ENCODE measurements around the gene KRTAP21-3.
"Not testable (repeated sequence)": the region's sequence is repeated elsewhere in the genome, so short reads cannot be mapped to it uniquely, and the experiment has no call there.

KRTAP21-3 gene, protein sequence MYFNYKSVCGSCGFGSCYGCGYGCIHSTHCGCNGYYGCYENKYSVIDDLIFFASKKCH

GRCh38 chr21:30718239-30718909 lies at the start of gene KRTAP21-3:
Gene KRTAP21-3 (minus strand): TSS chr21:30718777. CDS start chr21:30718759, 18 bp downstream.
- no peak for DNase-seq

DNA sequence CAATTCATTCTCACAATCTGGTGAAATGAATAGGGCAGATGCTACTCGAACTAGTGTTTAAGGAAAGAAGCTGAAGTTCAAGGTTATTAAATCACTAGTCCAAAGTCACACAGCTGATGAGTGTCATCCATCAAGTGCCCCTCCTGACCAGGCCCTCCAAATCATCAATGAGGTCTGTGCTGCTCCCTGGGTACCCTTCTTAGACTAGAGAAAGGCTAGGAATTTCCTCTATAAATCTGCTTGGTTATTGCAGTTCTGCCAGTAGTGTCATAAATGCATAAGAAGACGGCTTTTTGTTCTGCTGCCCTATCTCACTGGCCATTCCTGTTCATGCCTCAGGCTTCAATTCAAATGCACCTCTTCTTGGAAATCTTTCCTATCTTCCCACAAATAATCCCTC lies 42.2 kb upstream of the KRTAP21-3 start:
- DNase-seq: no peak

- no peak for DNase-seq
Observed at GRCh38 chr21:30758306-30758705, 39.7 kb upstream of the KRTAP21-3 start.

- DNase-seq: not testable (repeated sequence)
Observed at GRCh38 chr21:30755328-30755727, 36.8 kb upstream of the KRTAP21-3 start, which contains the start of gene KRTAP21-1. Gene KRTAP21-1 (minus strand): TSS chr21:30755428. CDS start chr21:30755378, 50 bp downstream.

DNA sequence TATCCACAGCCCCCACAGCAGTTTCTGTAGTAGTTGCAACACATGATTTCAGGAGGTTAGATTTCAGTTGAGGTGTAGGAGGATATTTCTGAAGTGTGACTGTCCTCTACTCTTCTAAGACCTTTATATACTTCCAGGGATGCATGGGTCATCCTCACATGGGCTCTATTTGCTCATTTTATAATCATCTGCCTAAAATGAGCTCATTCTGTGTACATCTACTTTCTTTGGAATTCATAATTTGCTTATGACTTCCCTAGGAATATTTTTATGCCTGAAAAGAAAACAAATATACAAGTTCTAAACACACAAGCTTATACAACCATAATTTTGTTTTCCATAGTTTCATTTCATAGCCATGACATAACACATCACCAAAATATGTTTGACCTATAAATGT lies 28.6 kb upstream of the KRTAP21-3 start, which contains the start of gene KRTAP21-2:
Gene KRTAP21-2 (minus strand): TSS at position 101 of the 400 bp plus-strand sequence. CDS start 57 bp downstream, at position 44.
- no peak for DNase-seq

DNA sequence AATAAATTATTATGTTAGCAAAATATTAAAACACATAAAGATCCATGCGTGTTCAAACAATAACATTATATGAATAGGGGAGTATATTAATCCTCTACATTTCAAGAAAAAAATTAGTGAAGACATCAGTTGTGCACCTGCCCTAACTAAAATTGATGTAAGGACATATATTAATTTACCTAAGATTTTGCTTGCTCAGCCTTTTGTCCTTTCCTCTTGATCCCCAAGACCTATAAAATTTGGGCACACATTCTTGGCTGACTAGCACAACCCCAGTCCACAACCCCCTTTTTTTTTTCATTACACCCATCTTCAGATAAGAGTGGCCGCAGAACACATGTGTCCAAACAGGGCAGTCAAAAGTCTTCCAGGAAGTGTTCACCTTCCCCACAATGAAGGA lies 21.9 kb upstream of the KRTAP21-3 start:
- DNase-seq: no peak

GRCh38 chr21:30733026-30733425 lies 14.4 kb upstream of the KRTAP21-3 start:
- no peak for DNase-seq

DNA sequence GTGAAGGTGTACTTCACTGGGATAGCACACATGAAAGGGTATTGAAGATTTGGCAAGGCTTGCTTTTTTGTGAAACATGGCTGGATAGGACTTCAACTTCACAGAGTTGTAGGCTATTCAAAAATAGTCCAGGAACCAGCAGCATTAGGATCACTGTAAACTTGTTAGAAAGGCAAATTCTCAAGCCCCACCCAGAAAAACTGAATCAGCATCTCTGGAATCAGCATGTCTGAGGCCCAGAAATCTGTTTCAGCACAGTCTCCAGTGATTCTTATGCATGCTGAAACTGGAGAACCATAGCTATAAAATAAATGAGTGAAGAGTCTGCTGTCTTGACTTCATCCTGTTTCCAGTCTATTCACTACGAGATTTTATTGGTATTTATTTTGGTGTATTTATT lies 8.1 kb upstream of the KRTAP21-3 start:
- no peak for DNase-seq

DNA sequence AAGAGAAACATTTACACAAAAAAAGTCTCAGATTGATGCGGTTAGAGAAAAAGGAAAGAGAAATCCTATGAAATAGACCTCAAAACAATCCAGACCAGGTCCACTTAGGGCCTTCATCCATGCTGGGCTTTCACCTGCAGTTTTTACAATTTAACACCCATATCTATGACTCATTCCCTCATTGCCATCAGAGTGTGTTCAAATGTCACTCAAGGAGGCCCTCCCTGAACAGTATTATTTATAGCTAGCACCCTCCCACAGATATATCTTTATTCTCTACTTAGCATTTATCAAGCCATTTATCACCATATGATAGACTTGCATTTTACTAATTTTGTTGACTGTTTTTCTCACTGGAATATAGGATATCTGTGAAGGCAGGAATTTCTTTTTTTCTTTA lies 824 bp upstream of the KRTAP21-3 start:
- DNase-seq: no peak

DNA sequence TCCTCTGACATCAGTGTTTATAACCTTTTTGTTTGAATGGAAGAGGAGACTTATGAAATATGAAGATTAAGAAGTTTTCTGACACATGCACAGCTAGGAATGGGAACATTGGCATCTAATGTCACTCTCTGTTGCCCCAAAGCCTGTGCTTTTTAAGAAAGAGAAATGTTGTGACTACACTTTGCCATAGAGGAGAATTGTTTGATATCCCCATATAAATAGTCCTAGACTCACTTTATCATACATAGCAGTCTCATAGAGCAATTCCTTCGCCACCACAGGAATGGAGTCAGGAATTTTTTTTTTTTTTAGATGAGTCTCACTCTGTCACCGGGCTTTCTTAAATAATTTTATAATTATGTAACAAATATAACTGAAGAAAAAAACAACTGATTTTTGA lies 1.5 kb downstream of the KRTAP21-3 start:
- DNase-seq: no peak

- DNase-seq: no peak
Observed at GRCh38 chr21:30714946-30715345, 3.6 kb downstream of the KRTAP21-3 start.

GRCh38 chr21:30714456-30714855 lies 4.1 kb downstream of the KRTAP21-3 start:
- no peak for DNase-seq

DNA sequence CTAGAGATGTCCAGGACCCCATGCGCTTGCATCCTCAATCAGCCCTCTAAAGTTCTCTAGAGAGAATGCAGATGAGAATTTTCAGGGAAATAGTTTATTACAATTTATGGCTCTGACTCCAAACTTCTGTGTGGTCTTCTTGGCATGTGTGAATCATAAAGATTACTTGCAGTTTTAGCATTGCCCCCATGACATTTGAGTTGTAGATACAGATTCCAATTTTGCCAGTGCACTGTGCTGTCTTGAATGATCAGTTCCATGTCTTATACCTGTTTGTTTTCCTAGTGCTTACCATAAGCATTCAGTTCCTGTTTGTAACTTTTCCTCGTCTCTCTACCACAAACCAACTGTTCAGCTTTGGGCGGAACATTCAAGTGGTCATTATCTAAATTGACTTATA lies 4.8 kb downstream of the KRTAP21-3 start:
- no peak for DNase-seq

DNA sequence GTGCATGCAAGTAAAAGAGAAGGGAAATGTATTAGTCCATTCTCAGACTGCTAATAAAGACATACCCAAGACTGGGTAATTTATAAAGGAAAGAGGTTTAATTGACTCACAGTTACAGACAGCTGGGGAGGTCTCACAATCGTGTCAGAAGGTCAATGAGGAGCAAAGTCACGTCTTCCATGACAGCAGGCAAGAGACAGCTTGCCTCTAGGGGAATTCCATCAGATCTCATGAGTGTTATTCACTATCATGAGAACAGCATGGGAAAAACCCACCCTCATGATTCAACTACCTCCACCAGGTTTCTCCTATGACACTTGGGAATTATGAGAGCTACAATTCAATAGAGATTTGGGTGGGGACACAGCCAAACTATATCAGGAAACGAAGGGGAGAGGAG lies 8.1 kb downstream of the KRTAP21-3 start:
- no peak for DNase-seq

DNA sequence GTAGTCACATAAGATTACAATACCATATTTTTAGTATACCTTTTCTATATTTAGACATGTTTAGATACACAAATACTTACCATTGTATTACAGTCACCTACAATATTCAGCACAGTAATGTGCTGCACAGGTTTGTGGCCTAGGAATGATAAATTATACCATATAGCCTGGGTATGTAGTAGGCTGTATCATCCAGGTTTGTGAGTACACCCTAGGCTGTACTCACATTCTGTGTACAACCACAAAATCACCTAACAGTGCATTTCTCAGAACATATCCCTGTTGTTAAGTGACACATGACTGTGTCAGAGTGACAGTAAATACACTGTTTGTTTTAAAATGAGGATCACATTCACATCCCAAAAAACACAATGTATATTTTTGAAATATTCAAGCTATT lies 11.2 kb downstream of the KRTAP21-3 start:
- no peak for DNase-seq

DNA sequence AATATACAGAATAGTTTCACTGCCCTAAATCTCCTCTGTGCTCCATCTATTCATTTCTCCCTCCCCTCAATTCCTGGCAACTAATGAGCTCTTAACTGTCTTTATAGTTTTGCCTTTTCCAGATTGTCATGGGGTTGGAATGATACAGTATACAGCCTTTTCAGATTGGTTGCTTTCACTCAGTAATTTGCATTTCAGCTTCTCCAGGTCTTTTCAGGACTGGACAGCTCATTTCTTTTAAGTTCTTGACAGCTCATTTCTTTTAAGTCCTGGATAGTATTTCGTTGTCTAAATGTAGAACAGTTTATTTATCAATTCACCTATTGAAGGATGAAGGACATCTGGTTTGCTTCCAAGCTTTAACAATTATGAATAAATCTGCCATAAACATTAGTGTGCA lies 22.6 kb downstream of the KRTAP21-3 start:
- DNase-seq: no peak

GRCh38 chr21:30689822-30690221 lies 28.8 kb downstream of the KRTAP21-3 start:
- no peak for DNase-seq

GRCh38 chr21:30684506-30684905 lies 34.1 kb downstream of the KRTAP21-3 start:
- no peak for DNase-seq

- DNase-seq: no peak
Observed at GRCh38 chr21:30680586-30680985, 38.0 kb downstream of the KRTAP21-3 start.

GRCh38 chr21:30676737-30677136 lies 41.8 kb downstream of the KRTAP21-3 start:
- DNase-seq: no peak

- DNase-seq: no peak
Observed at GRCh38 chr21:30674312-30674711, 44.3 kb downstream of the KRTAP21-3 start.

DNA sequence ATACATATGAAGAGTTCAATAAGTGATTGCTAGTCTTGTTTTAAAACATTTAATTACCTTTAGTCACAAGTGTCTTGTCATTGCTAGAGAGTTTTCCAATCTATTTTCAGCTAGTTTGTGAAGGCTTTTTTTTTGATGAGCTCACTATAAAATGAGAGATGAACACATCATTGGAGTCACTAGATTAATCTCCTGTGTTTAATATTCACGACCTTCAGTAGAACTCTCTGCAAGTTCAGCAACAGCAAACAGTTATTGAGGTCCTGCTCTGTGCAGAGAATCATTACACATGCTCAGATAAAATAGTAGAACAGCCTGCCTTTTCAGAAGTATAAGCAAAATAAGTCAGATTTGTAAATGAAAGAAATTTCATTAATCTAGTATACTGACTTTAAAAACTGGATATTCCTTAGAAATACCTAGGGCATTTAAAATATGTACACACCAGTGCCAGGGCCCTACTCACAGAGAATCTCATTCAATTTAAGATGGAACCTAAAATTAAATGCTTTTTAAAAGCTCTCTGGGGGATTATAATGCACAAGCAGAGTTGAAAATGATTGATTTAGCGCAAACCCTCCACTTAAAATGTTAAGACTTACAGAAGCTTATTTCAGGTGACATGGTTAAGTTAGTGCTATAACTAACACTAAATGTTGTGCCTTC lies 45.5 kb downstream of the KRTAP21-3 start:
- DNase-seq: no peak

DNA sequence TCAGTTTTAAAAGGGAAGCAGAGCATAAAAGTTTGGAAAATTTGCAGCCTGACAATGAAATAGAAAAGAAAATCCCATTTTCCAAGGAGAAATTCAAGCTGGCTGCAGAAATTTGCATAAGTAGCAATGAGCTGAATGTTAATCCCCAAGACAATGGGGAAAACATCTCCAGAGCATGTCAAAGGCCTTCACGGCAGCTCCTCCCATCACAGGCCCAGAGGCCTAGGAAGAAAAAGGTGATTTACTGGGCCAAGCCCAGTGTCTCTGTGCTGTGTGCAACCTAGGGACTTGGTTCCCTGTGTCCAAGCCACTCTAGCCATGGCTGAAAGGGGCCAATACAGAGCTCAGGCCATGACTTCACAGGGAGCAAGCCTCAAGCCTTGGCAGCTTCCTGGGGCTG lies 49.8 kb downstream of the KRTAP21-3 start:
- no peak for DNase-seq
